HepG2 (cell line): ENCODE data around the gene GLOD4. TPM values are rescaled to one million over a fixed set of nuclear protein-coding genes. Genes with fewer than 3 reads are reported as not detected.

Experiments
- ARNT ChIP-seq: fragments of 450-650 bp; IDR thresholded peaks from 2 replicates; pipeline ENCODE4 v1.6.1; 2017
- BORCS8-MEF2B ChIP-seq: sonication (generic); formaldehyde crosslinking; IDR thresholded peaks from 2 replicates; pipeline ENCODE4 v1.8.0; 2022; ENCODE audit warnings: mild to moderate bottlenecking, missing genetic modification reagents
- CEBPG ChIP-seq: IDR thresholded peaks from 2 replicates; pipeline ENCODE4 v1.6.1; 2016
- ETV6 ChIP-seq: sonication (generic); formaldehyde crosslinking; conservative IDR thresholded peaks from 2 replicates; pipeline ENCODE4 v1.4.0; 2020; ENCODE audit warnings: missing genetic modification reagents
- GABPB1 ChIP-seq: IDR thresholded peaks from 2 replicates; pipeline ENCODE4 v1.6.1; 2016; ENCODE audit warnings: mild to moderate bottlenecking, missing genetic modification reagents, moderate library complexity, missing compliant biosample characterization
- GPN1 ChIP-seq: sonication (generic); formaldehyde crosslinking; IDR thresholded peaks from 2 replicates; pipeline ENCODE4 v1.5.1; 2020; ENCODE audit warnings: missing genetic modification reagents, borderline replicate concordance
- HES4 ChIP-seq: sonication (generic); formaldehyde crosslinking; IDR thresholded peaks from 2 replicates; pipeline ENCODE4 v1.9.0; 2021; ENCODE audit warnings: mild to moderate bottlenecking, missing genetic modification reagents, borderline replicate concordance
- HIVEP1 ChIP-seq: sonication (generic); formaldehyde crosslinking; IDR thresholded peaks from 2 replicates; pipeline ENCODE4 v1.4.0; 2020; ENCODE audit warnings: mild to moderate bottlenecking, missing genetic modification reagents
- KMT2B ChIP-seq: IDR thresholded peaks from 2 replicates; pipeline ENCODE4 v1.6.1; 2016; ENCODE audit warnings: missing genetic modification reagents, missing compliant biosample characterization
- NFKBIZ ChIP-seq: IDR thresholded peaks from 2 replicates; pipeline ENCODE4 v1.6.1; 2018; ENCODE audit warnings: missing genetic modification reagents, missing compliant biosample characterization
- NKX3-1 ChIP-seq: sonication (generic); formaldehyde crosslinking; IDR thresholded peaks from 2 replicates; pipeline ENCODE4 v1.5.0; 2020; ENCODE audit warnings: missing genetic modification reagents
- RFXANK ChIP-seq: IDR thresholded peaks from 2 replicates; pipeline ENCODE4 v1.6.1; 2016
- SP5 ChIP-seq: IDR thresholded peaks from 2 replicates; pipeline ENCODE4 v1.6.1; 2016; ENCODE audit warnings: low read depth, borderline replicate concordance
- TCF7 ChIP-seq: sonication (generic); IDR thresholded peaks from 2 replicates; pipeline ENCODE4 v1.6.1; 2016; ENCODE audit warnings: antibody characterized with exemption, low read depth
- ZNF160 ChIP-seq: sonication (generic); formaldehyde crosslinking; IDR thresholded peaks from 2 replicates; pipeline ENCODE4 v1.8.0; 2022; ENCODE audit warnings: mild to moderate bottlenecking, inconsistent platforms, missing genetic modification reagents
- ZNF20 ChIP-seq: sonication (generic); formaldehyde crosslinking; IDR thresholded peaks from 2 replicates; pipeline ENCODE4 v1.4.0; 2020; ENCODE audit warnings: mild to moderate bottlenecking, moderate library complexity, missing genetic modification reagents
- ZNF264 ChIP-seq: sonication (generic); formaldehyde crosslinking; IDR thresholded peaks from 2 replicates; pipeline ENCODE4 v1.4.0; 2020; ENCODE audit warnings: missing genetic modification reagents
- ZNF570 ChIP-seq: sonication (generic); formaldehyde crosslinking; IDR thresholded peaks from 2 replicates; pipeline ENCODE4 v1.4.0; 2020; ENCODE audit warnings: mild to moderate bottlenecking, missing genetic modification reagents, borderline replicate concordance
- ZNF746 ChIP-seq: sonication (generic); formaldehyde crosslinking; IDR thresholded peaks from 2 replicates; pipeline ENCODE4 v1.8.0; 2022; ENCODE audit warnings: mild to moderate bottlenecking, missing genetic modification reagents
- ZNF788 ChIP-seq: sonication (generic); formaldehyde crosslinking; IDR thresholded peaks from 2 replicates; pipeline ENCODE4 v1.5.0; 2020; ENCODE audit warnings: mild to moderate bottlenecking, missing genetic modification reagents, borderline replicate concordance
- ZSCAN30 ChIP-seq: sonication (generic); formaldehyde crosslinking; IDR thresholded peaks from 2 replicates; pipeline ENCODE4 v1.5.0; 2020; ENCODE audit warnings: mild to moderate bottlenecking, missing genetic modification reagents
- ZSCAN31 ChIP-seq: sonication (generic); formaldehyde crosslinking; IDR thresholded peaks from 2 replicates; pipeline ENCODE4 v1.5.0; 2020; ENCODE audit warnings: low read depth, mild to moderate bottlenecking, missing genetic modification reagents
- polyA plus RNA-seq, 8 experiments: library from polyadenylated mRNA; depleted of rRNA in 3 of 8; stranded (reverse) in 7 of 8; unstranded in 1 of 8; fragments of >200 nt; fragmentation: Illumina TruSeq in 4 of 8; extraction: Trizol in 4 of 8; gene quantifications; 2 replicates each; pipeline versions ENCODE4 v1.2.1 to v1.2.3, GENCODE V29; 2011 to 2016; ENCODE audit warnings: low read depth in 4 of 8, missing spikeins in 1 of 8, mixed read lengths in 1 of 8; ENCODE audit not compliant: insufficient read depth in 1 of 8
- total RNA-seq, 5 experiments: library from RNA; depleted of rRNA; stranded (reverse); fragments of >200 nt; fragmentation: Illumina TruSeq; extraction: Trizol; gene quantifications; 2 replicates each; pipeline ENCODE4 v1.2.3, GENCODE V29; 2016; ENCODE audit warnings: low read depth in 1 of 5
- TF ChIP-seq, protein P1 (sequence below): IDR thresholded peaks from 2 replicates; pipeline ENCODE4 v1.6.1; 2016; ENCODE audit warnings: missing genetic modification reagents, missing compliant biosample characterization
- TF ChIP-seq, protein P2 (sequence below): sonication (generic); formaldehyde crosslinking; IDR thresholded peaks from 2 replicates; pipeline ENCODE4 v1.9.0; 2021; ENCODE audit warnings: missing genetic modification reagents, mild to moderate bottlenecking, borderline replicate concordance
- TF ChIP-seq, protein P3 (sequence below): sonication (generic); formaldehyde crosslinking; IDR thresholded peaks from 2 replicates; pipeline ENCODE4 v1.4.0; 2020; ENCODE audit warnings: missing genetic modification reagents, mild to moderate bottlenecking, borderline replicate concordance
- TF ChIP-seq, protein P4 (sequence below): sonication (generic); formaldehyde crosslinking; IDR thresholded peaks from 2 replicates; pipeline ENCODE4 v1.8.1; 2023; ENCODE audit warnings: mild to moderate bottlenecking, missing genetic modification reagents
- TF ChIP-seq, protein P5 (sequence below): IDR thresholded peaks from 2 replicates; pipeline ENCODE4 v1.6.1; 2016; ENCODE audit warnings: control low read depth

GLOD4 gene
- total and polyA plus RNA-seq, 2 of the 13 experiments (the other 11 are each of a cell fraction or from before 2014, with no cell fraction given) = 53.7 to 87.8 TPM

DNA sequence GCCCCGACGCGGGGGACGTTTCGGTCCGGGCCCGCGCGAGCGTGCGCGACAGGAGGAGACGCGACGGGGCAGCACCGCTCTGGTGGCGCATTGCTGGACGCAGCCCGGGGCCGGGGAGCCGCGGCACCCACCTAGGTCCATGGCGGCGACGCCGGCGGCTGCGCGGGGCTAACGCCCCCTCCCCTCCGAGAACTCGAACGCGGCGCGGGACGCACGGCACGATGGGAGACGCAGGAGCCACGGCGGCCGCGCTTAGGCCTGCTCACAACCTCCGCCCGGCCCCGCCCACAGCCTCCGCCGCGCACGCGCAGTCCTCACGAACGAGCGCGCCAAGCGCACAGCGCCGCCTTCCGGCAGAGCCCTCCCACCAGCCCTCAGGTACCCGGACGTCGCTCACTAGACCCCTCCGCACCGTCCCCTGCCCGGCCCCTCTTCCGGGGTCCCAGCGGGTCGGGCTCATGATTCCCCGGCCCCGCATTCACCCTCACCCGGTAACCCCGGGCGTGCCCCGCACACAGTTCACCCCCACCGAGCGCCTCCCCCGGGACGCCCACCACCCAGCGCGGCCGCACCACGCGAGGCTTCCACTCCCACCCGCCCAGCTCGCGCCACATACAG, 30.0 kb downstream of the GLOD4 start, which contains the start of gene GEMIN4 (continued):
- TF ChIP-seq ZNF746 = no peak
- TF ChIP-seq ZNF788 (CRISPR knock-in tag) = peak; percentile 31; the same call in 1 of the 2 replicates
- TF ChIP-seq, protein P1, sequence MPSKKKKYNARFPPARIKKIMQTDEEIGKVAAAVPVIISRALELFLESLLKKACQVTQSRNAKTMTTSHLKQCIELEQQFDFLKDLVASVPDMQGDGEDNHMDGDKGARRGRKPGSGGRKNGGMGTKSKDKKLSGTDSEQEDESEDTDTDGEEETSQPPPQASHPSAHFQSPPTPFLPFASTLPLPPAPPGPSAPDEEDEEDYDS = peak; percentile 30; the same call in 1 of the 2 replicates
- no peak for TF ChIP-seq ZNF264 (CRISPR knock-in tag)
- TF ChIP-seq ARNT = no peak
- no peak; the same call in 1 of the 2 replicates for TF ChIP-seq KMT2B (CRISPR knock-in tag)
- no peak for TF ChIP-seq ZNF20 (CRISPR knock-in tag)
- TF ChIP-seq RFXANK (CRISPR knock-in tag) = no peak
- TF ChIP-seq ZSCAN30 (CRISPR knock-in tag) = no peak
- no peak for TF ChIP-seq NFKBIZ (CRISPR knock-in tag)
- TF ChIP-seq NKX3-1 (CRISPR knock-in tag) = no peak
- no peak for TF ChIP-seq HIVEP1 (CRISPR knock-in tag)
- TF ChIP-seq GABPB1 (CRISPR knock-in tag) = peak; percentile 87
- TF ChIP-seq, protein P2, sequence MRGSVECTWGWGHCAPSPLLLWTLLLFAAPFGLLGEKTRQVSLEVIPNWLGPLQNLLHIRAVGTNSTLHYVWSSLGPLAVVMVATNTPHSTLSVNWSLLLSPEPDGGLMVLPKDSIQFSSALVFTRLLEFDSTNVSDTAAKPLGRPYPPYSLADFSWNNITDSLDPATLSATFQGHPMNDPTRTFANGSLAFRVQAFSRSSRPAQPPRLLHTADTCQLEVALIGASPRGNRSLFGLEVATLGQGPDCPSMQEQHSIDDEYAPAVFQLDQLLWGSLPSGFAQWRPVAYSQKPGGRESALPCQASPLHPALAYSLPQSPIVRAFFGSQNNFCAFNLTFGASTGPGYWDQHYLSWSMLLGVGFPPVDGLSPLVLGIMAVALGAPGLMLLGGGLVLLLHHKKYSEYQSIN (CRISPR knock-in tag) = no peak
- TF ChIP-seq BORCS8-MEF2B (CRISPR knock-in tag) = peak; percentile 72
- peak; percentile 79; the same call in 1 of the 2 replicates for TF ChIP-seq ZNF160 (CRISPR knock-in tag)
- TF ChIP-seq HES4 (CRISPR knock-in tag) = no peak
- TF ChIP-seq, protein P3, sequence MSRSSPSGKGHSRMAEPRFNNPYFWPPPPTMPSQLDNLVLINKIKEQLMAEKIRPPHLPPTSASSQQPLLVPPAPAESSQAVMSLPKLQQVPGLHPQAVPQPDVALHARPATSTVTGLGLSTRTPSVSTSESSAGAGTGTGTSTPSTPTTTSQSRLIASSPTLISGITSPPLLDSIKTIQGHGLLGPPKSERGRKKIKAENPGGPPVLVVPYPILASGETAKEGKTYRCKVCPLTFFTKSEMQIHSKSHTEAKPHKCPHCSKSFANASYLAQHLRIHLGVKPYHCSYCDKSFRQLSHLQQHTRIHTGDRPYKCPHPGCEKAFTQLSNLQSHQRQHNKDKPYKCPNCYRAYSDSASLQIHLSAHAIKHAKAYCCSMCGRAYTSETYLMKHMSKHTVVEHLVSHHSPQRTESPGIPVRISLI (CRISPR knock-in tag) = no peak
- TF ChIP-seq TCF7 = no peak
- peak; percentile 69 for TF ChIP-seq SP5 (CRISPR knock-in tag)
- TF ChIP-seq ZNF570 (CRISPR knock-in tag) = no peak
- TF ChIP-seq, protein P4, sequence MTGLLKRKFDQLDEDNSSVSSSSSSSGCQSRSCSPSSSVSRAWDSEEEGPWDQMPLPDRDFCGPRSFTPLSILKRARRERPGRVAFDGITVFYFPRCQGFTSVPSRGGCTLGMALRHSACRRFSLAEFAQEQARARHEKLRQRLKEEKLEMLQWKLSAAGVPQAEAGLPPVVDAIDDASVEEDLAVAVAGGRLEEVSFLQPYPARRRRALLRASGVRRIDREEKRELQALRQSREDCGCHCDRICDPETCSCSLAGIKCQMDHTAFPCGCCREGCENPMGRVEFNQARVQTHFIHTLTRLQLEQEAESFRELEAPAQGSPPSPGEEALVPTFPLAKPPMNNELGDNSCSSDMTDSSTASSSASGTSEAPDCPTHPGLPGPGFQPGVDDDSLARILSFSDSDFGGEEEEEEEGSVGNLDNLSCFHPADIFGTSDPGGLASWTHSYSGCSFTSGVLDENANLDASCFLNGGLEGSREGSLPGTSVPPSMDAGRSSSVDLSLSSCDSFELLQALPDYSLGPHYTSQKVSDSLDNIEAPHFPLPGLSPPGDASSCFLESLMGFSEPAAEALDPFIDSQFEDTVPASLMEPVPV (CRISPR knock-in tag) = peak; percentile 80; the same call in 1 of the 2 replicates
- TF ChIP-seq GPN1 (CRISPR knock-in tag) = peak; percentile 22; the same call in 1 of the 2 replicates
- TF ChIP-seq, protein P5, sequence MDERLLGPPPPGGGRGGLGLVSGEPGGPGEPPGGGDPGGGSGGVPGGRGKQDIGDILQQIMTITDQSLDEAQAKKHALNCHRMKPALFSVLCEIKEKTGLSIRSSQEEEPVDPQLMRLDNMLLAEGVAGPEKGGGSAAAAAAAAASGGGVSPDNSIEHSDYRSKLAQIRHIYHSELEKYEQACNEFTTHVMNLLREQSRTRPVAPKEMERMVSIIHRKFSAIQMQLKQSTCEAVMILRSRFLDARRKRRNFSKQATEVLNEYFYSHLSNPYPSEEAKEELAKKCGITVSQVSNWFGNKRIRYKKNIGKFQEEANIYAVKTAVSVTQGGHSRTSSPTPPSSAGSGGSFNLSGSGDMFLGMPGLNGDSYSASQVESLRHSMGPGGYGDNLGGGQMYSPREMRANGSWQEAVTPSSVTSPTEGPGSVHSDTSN (CRISPR knock-in tag) = no peak
- peak; percentile 88; the same call in 1 of the 2 replicates for TF ChIP-seq ZSCAN31 (CRISPR knock-in tag)
- TF ChIP-seq CEBPG = no peak
- no peak; the same call in 1 of the 2 replicates for TF ChIP-seq ETV6
